HG03064 (cell line): ENCODE measurements around the gene SFTPD.
"Not testable (repeated sequence)": the region's sequence is repeated elsewhere in the genome, so short reads cannot be mapped to it uniquely, and the experiment has no call there.

Experiments
- ATAC-seq: cut with Tn5 transposase; IDR thresholded peaks from one replicate; pipeline ENCODE4 v1.9.1; 2021; ENCODE audit warnings: low read depth; ENCODE audit not compliant: unreplicated experiment

The SFTPD gene

DNA sequence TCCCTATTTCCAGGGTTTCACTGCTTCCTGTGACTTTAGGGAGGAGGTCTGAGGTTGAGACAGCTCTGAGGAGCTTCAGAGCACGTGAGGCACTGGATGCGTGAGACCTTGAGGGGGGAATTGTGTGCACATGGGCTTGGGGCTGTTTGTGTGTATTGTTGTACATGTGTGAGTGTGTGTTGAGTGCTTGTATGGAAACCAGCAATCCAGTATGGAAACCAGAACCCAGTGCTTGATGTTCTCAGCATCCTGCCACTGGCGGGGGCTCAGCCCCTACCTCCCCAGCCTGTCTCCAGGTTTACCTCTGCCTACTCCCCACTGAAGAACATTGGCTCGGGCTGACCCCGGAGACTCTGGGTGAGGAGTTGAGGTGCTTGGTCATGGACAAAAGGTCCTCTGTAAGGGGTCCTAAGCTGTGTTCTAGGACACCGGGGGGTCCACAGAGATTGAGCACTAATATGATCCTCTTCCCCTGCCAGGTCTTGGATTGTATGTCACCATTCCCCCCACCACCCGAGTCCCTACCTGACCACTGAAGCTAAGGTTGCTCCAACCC lies 20.8 kb downstream of the SFTPD start:
- ATAC-seq = no peak

DNA sequence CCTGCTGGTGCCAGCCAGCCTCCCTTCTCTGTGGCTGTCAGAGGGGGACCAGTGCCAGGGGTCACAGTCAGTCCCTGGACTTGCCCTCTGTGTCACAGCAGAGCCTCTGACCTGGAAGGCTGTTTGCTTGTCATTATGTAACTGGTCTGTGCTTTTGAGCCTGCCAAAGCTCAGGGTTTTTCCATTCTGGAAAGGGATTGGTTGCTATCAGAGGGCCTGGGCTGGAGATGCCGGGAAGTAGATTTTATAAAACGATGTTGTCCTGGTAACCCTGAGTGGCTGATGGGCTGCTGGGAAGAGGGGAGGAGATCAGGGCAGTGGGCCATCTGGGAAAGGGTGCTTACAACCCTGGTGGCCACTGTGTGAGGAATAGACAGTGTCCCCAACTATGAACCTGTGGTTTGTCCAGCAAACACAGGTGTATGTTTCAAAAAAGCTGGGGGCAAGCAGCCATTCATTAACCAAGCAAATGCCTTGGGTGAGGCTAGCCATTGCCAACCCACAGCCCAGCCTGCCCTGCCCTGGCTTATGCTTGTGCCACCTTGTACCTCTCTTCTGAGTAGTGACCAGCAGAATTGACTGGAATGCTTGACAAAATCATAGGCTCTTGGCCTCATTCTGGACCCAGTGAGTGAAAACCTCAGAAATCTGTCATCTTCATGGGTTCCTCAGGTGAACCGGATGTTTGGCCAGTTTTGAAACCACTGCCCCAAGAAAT lies 21.6 kb downstream of the SFTPD start:
- no peak for ATAC-seq

DNA sequence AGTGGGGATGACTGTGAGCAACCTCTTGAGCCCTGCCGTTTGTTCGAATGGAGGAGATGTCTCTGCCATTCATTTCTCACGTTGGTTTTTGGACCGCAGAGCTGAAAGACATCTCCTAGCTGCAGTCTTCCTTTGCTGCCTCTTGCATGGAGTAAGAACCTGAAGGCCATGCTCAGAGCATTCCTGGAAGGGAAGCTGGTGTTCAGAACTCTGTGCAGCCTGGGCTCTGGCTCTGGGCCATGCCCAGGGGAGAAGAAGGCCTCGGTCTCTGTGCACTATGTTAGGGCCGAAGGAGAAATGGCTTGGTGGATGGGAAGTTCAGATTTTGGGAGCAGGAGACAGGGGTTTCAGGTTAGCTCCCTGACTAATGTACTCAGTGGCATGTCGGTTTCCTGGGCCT lies 22.9 kb downstream of the SFTPD start:
- ATAC-seq = no peak

DNA sequence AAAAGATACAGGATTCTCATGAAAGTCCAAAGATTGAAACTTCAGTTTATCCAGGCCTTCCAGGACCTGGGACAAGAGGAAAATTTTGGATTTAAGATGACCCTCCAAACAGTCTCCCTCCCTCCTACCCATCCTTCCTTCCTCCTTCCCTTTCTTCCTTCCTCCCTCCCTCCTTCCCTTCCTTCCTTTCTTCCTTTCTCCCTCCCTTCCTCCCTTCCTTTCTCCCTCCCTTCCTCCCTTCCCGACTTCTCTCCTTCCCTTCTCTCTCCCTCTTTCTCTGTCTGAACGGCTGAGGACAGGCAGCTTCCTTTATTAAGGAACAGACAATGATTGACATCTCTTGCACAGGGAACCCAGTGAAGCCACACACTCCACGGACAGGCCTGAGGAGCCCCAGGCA lies 23.3 kb downstream of the SFTPD start:
- ATAC-seq = no peak

DNA sequence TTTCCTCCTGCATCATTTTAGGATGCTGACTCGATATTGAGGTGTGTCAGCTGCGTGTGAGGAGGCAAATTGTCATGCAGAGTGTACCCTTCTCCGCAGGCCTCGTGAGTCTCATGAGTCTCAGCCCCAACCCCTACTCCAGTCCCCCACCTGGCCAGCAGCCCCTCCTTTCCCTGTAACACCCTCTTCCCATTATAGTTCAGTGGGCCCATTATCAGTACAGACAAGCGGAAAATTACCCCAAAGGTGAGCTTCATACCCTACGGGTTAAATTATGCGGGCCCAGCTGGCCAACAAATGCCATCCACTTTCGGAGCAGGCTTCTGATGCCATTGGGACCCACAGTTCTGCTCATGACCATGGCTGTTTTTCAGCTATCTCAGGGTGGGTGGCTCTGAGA lies 25.2 kb downstream of the SFTPD start:
- no peak for ATAC-seq

DNA sequence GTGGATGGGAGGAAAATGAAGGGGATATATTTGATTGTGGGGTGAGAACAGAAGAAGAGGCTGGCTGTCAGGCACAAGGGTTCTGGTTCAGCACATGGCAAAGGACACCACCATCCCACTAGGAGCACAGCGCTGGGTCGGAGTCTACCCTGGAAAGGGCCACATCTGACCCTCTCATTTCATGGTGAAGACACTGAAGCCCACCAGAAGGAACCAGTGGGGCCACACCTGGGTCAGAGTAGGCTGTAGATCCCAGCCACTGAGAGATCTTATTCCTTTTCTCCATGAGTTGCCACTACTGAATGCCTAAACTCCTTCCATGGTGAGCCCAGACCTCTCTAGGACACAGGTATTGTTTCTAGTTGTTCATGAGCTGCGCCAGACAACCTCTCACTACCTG lies 25.8 kb downstream of the SFTPD start:
- ATAC-seq = no peak

DNA sequence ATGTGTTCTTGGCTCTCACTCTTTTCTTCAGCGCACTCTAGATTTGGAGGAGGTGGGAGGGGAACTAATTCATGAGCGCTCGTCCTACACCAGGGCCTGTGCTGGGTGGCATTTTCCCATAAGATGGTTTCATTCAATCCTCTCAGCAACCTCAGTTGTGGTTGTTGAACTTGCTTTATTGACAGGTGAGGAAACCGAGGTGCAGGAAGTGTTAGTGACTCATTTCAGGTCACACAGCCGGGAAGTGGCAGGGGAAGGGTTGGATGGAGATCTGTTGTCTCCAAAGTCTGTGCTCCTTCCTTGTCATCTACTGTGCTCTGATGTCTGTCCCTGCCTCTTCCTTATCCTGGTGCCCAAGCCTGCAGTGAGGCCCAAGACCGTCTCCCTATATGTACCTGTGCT lies 26.9 kb downstream of the SFTPD start:
- not testable (repeated sequence) for ATAC-seq

DNA sequence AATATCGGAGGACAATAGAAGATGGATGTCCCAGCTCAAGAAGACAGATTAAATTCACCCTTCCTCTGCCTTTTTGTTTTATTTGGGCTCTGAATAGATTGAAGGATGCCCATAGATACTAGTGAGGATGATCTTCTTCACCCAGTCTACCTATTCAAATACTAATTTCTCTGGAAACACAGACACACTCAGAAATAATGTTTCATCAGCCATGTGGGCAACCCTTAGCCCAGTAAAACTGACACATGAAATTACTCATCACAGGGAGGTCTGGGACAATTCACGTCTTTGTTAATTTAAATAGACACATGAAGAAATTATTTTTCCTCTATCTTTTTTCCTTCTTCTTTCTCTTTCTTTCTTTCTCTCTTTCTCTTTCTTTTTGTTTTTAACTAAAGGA lies 33.1 kb downstream of the SFTPD start:
- not testable (repeated sequence) for ATAC-seq

DNA sequence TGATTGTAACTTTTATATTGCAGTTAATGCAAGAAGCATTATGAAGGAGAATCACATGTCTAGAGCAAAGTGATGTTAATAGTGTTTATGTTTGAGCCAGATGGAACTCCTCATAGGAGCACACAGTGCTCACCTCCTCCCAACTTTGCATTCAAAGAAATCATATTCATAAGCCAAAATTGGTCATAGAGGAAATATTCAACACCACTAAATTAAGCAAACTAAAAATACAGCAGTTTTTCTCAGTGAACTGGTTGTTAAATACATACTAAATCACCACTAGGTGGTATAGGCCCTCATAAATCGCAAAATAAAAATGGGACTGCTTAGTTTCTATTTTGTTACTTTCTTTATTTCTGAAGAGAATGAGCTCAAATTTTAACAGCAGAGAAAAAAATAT lies 34.4 kb downstream of the SFTPD start:
- not testable (repeated sequence) for ATAC-seq

DNA sequence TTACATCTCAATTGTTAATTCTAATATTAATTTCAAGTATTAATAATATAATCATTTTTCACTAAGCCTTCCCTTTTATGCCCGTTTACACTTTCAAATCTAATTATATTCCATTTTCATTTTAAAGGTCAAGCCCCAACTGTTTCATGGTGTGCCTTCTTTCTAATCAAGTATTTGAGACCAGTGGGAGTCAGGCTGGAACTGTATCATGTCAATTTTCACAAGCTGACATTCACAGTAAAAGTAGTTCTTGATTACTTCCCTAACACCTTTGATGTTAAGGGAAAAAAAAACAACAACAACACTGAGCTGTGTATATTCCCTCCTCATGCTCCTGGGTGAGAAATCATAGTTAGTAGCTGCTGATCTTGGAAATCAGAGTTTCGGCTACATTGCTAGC lies 38.1 kb downstream of the SFTPD start:
- no peak for ATAC-seq

DNA sequence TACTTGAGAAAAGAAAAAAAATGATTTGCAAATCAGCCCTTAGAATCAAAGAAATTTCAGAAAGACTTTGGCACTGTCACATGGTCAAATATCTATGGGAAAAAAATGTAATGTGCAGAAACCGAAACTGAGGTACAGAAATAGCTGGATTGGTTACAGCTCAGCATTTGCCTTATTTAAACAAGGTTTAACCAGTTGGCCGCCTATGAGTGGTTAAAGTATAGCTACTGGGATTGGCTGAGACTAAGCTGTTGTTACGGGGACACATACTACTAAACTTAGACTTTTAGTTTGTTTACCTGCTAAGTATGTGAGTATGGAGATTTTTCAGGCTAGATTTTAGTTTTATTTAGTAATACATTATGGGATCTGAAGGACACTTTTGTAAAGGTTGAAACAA lies 38.6 kb downstream of the SFTPD start:
- ATAC-seq = no peak

DNA sequence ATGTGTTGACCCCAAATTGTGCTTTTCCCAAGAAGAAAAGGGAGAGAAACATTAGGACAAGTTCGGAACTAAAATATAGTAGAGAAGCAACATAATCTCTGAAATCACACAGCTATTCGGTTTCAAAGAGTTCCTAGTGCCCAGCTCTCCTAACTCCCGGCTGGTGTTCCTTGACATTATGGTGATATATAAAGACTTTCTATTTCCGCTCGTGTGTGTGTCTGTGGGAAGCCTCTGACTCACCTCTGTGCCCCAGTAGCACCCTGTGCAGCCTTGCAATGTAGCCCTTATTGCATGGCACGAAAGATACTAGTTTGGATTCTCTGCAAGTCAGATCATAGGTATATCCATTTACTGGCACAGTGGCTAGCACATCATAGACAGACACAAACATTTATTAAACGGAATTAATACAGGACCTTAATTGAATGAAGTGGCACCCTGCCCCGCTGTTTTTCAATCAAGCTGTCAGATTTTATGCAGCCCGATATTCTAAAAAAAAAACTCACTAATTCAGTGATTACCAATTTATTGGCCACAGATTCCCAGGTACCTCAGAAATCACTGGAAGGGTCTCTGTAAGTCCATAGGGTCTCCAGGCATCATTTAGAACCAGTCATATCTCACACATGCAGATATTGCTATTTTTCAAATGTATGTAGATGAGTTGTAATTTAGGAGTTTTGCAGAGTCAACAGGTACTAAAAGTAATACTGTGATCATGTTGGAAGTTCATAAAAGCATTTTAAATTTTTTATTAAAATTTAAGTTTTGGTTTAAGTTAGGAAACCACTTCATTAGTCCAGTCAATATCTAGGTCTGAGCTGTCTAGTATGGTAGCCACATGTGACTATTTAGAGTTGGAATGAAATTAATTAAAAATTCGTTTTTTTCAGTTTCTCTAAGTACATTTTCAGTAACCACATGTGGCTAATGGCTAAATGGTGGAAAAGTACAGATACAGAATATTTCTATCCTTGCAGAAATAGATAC lies 43.3 kb downstream of the SFTPD start:
- ATAC-seq = no peak

DNA sequence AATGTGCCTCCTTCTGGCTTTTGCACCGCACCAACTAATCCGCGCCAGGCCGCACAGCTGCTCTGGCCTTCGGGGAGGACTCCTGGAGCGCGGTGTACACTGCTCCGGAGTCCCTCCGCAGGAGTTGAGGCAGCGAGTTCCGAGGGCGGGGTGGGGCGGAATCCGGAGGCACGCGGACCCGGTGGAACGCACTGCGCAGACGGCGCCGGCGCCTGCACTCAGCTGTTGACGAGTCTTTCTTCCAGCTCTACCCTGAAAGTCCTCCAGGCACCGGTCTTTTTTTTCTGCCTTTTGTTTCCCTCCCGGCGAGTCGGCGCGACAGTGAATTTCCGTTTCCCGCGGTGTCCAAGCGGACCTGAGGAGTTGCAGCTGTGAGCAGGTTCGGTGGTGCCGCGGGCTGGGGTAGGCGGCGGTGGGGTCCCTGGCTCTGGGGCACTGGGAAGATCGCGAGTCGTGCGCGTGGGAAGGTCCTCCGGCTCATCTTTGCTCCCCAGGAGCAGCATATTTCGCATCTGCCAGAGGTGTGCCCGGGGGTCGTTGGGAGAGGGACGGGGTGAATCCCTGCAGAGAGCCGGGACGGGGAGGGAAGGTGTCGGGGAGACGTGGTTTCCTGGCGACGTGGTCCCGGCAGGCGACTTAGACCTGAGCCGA lies 44.1 kb downstream of the SFTPD start:
- no peak for ATAC-seq

DNA sequence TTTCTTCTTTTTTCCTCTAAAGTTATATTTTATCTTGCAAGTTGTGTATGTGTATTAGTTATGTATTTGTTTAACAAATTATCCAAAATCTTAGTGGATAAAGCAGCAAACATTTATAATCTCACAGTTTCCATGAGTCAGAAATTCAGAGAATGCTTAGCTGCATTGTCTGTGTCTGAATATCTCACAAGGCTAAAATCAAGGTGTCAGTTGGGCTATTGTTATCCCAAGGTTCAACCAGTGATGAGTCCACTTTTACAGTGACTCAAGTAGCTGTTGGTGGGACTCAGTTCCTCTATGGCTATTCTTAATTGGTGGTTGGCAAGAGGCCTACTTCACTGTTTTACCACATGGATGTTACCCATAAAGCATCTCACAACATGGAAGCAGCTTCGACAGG lies 47.3 kb downstream of the SFTPD start:
- ATAC-seq = not testable (repeated sequence)

DNA sequence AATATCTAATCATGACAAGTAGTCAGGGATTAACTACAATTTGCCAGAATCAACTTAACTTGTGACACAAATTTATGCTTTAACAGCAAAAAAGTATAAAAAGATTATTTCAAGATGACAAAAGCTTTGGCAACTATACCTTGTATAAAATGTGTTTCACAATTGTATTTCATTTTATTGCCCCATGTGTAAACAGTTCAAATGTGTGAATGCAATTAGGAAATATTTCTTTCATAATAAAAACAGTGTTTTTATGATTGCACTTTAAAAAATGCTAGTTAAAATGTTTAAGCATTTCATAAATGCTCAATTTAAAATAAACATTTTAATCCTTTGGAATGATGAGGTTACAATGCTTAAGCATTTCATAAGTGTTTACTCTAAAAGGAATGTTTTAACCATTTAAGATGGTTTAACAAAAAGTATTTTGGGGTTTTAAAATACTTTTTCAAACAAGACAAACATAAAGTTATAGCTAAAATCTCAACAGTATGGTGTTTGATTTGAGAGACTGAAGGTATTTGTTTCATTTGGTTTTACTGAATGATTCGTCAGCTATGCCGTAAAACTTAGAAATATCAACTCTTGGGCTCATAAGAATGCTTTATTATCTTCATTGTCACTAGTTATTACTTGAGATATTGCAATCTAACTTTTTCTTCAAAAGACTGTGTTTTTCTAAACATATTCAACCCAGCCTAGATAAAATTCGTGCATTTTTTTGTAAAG lies 50.1 kb downstream of the SFTPD start:
- ATAC-seq = no peak

DNA sequence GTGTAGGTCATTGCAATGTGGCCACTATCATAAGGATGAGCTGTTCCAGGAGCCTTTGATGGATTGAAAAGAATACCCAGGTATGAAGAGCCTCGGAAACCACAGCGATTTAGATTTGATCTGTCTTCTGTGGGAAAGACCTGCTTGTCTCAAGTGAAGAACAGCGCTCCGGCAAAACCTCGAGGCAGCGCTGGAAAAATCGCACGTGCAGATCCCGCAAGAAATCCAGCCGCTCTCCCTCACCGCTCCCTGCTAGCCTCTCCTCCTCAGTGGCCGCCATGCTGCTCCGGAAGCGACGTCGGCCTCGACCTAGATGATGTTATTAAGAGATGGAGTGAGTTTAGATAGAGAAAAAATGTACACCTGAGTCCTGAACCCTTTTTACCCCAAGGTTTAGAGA lies 56.0 kb downstream of the SFTPD start:
- ATAC-seq = not testable (repeated sequence)

DNA sequence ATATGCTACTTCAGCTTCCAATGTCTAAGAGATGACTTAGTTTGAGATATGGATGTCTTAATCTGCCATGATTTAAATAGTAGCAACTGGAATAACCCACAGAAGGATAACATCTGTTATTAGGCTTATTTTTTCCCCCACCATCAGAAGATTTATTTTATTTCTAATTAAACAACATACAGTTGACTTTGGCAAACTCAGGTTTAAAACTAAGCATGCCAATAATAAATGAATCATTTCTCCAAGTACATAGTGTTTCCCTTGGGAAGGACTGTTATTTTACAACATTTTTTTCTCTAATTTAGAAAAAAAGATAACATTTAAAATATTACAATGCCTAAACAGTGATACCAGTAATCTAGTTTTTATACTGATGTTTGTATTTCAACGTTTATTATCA lies 58.4 kb downstream of the SFTPD start:
- ATAC-seq = no peak

DNA sequence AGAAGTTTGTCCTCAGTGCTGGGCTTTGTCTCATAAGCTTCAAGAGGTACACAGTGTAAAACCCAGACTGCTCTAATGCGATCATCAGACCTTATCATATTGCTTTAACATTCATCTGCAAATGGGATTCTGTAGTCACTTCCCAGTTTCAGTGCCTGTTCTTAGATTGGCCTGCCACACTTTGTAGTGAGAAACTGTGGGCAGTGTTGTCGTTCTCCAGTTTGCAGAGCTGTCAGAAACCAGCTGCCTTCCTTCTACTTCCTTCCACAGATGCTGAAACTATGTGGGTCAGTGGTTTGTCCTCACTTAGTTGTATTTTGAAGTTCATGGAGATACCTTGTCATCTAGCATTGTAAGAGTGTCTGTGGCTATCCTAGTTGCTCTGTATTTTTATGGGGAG lies 59.9 kb downstream of the SFTPD start:
- not testable (repeated sequence) for ATAC-seq
